GM19193 (cell line): ENCODE measurements around the gene TGM4.

Experiments
- POLR2A ChIP-seq: IDR thresholded peaks from 4 replicates; pipeline ENCODE4 v1.6.1; 2011; ENCODE audit not compliant: insufficient read depth, insufficient read length; ENCODE audit errors: extremely low read depth

Gene TGM4

DNA sequence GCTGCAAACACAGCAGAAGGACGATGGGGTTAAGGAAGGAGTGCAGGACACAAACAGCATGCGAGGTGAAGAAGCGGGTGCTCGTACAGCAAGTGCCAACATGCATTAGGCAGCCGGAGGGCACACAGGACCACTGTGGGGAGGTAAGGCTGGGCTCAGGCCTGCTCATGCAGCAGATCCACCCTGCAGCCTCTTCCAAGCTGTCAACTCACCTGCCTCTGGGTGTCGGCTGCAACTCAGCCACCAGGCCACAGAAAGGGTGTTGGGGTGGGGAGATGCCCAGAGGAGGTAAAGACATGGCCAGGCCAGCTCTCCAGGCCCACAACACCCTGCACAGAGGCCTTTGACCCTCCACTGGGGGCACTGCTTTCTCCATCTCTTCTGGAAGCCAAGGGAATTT, 44.2 kb downstream of the TGM4 start:
- TF ChIP-seq POLR2A = no peak

DNA sequence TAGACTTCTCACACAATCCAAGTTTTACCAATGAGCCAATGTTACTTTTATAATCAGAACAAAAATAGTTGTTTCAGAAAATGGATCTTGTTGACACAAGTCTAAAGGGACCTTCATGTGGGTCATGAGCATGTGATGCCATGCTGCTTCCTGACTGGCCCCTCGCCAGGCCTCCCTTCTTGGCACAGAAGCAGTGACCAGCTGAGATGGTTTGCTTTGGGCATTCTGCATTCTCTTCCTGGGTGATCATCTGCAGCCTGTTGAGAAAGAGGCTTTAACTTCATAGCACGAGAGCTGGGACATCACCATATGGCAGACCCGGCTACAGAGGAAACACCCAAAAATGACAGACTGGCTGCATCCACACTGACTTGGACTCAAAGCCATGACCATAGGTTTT, 45.7 kb downstream of the TGM4 start:
- TF ChIP-seq POLR2A = no peak

- no peak for TF ChIP-seq POLR2A
These were observed 49.4 kb downstream of the TGM4 start for GRCh38 chr3:44923632-44924456.

DNA sequence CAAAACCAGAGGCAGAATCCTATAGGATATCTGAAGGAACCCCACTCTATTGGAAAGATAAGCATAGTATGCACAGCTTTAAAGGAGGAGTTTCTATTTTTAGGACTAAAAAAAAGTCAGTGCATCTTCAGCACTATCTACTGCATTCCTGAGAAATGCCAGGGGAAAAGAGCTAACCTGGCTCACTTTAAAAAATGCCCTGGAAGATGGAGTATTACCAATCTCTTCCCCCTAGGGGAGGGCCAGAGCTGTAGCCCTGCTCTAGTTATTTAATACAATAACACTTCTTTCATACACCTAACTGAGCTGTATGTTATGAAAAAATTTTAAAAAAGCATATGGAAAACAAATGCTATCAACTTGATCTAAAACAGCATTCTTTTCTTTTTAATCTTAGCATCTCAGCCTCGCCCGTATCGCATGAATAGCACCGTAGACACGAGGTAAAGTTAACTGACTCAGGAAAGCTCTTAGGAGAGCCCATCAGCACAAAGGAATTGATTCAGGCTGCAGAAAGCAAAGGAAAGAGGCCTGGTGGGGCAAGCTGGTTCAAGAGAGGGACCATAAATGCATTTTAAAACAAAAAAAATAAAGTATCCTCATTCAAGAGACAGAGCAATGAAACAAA, 50.2 kb downstream of the TGM4 start:
- no peak for TF ChIP-seq POLR2A

- no peak for TF ChIP-seq POLR2A
These were observed 51.8 kb downstream of the TGM4 start for GRCh38 chr3:44926172-44926571.

DNA sequence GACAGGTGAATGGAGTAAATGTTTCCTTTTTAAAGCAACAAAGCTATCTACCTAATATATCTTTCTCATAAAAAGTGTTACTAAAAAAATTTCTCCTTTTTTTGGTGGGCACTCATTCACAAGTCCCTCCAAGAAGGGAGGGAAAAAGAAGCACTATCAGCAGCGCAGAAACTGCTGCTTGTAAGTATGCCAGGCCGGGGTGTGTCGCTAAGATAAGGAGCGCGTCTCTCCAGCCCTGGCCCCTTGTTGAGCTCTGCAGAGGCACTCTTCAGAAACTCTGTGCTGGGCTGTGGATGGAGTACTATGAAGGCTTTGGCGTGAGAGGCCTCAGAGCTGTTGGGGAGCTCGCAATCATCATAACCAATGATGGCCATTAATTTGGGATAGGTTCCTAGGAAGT, 52.5 kb downstream of the TGM4 start:
- no peak for TF ChIP-seq POLR2A

DNA sequence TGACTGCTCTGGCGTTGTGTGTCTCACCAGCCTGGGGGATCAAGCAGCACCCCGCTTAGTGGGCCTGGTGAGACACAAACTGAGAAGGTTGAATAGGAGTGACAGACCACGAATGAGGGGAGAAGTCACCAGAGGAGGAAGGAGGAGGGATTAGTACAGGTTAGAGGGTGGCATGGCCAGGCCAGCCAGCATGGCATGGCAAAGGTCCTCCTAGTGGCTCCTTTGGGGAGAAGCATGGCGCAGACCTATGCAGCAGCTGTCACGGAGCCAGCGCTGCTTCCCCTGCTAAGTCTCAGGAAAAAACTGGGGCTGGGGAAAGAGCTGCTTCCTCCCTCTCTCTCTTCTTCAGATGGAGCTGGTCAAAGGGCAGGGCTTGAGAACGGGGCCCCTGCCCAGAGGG, 53.0 kb downstream of the TGM4 start:
- TF ChIP-seq POLR2A = no peak

- no peak for TF ChIP-seq POLR2A
These were observed 55.4 kb downstream of the TGM4 start for GRCh38 chr3:44929782-44930181.

GRCh38 chr3:44930911-44931310, 56.5 kb downstream of the TGM4 start:
- TF ChIP-seq POLR2A = no peak

DNA sequence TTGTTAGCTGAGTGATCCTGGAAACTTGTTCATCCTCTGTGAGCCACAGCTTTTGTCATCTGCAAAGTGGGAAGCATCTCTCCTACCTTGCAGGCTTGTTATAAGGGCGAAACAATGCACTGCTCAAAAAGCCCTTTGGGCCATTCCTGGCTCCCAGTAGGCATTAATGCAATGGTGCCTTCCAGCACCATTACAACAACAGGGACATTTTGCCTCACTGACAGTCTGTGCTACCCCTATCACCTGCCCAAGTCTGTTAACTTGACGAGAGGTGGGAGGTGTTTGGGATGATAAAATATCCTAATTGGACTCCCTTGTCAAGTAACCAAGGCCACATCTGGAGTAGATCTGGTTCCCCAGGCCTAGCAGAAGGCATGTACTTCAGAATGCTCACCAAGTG, 57.4 kb downstream of the TGM4 start:
- TF ChIP-seq POLR2A = no peak

GRCh38 chr3:44932271-44932670, 57.9 kb downstream of the TGM4 start:
- TF ChIP-seq POLR2A = no peak

- no peak for TF ChIP-seq POLR2A
These were observed 58.9 kb downstream of the TGM4 start for GRCh38 chr3:44932986-44933944.

- TF ChIP-seq POLR2A = no peak
These were observed 65.2 kb downstream of the TGM4 start for GRCh38 chr3:44939581-44940036.

- TF ChIP-seq POLR2A = no peak
These were observed 68.0 kb downstream of the TGM4 start for GRCh38 chr3:44942202-44942921.
